A549 (cell line): ENCODE results near the gene ZRANB1.

Experiments used
- CTCF ChIP-seq: fragments of >200 bp; sonication (Bioruptor Twin); formaldehyde crosslinking; IDR thresholded peaks from 3 replicates; pipeline ENCODE4 v1.5.1; 2016
- ELK1 ChIP-seq: fragments of 150-350 bp; IDR thresholded peaks from 2 replicates; pipeline ENCODE4 v1.6.1; 2014; ENCODE audit warnings: low read depth, mild to moderate bottlenecking, low read length
- HDAC2 ChIP-seq: fragments of 200-600 bp; sonication (generic); IDR thresholded peaks from 2 replicates; pipeline ENCODE4 v1.6.1; 2016
- JUN ChIP-seq, 2 experiments: fragments of >200 bp; sonication (Bioruptor Twin); formaldehyde crosslinking; IDR thresholded peaks; 2 replicates in 1 of 2; 3 replicates in 1 of 2; pipeline ENCODE4 v1.6.1; 2016 to 2017
- MAZ ChIP-seq: fragments of 150-350 bp; IDR thresholded peaks from 2 replicates; pipeline ENCODE4 v1.6.1; 2014; ENCODE audit warnings: antibody characterized with exemption, low read depth, low read length, borderline replicate concordance
- POLR2A ChIP-seq: IDR thresholded peaks from 2 replicates; pipeline ENCODE4 v1.6.1; 2012; ENCODE audit warnings: mild to moderate bottlenecking, low read length
- RCOR1 ChIP-seq: fragments of 150-350 bp; IDR thresholded peaks from 2 replicates; pipeline ENCODE4 v1.6.1; 2014; ENCODE audit warnings: antibody characterized with exemption, low read length, low read depth
- REST ChIP-seq: fragments of 200-600 bp; sonication (generic); IDR thresholded peaks from 2 replicates; pipeline ENCODE4 v1.6.1; 2016; ENCODE audit warnings: antibody characterized with exemption, mild to moderate bottlenecking, moderate library complexity

- TF ChIP-seq POLR2A (no peak), MAZ (no peak), CTCF (no peak), ELK1 (no peak), HDAC2 (no peak), JUN (IDR thresholded peaks at IDR 0.05) (no peak), REST (no peak), RCOR1 (no peak)
Observed at GRCh38 chr10:125029584-125030242, 87.8 kb downstream of the ZRANB1 start.
